HG02610 (cell line): ENCODE measurements around the gene CFAP58.

Experiments
- ATAC-seq: cut with Tn5 transposase; IDR thresholded peaks from one replicate; pipeline ENCODE4 v1.9.1; 2021; ENCODE audit warnings: mild to moderate bottlenecking, moderate library complexity; ENCODE audit not compliant: unreplicated experiment

CFAP58 gene

GRCh38 chr10:104353325-104354048, at the start of gene CFAP58:
Gene CFAP58, plus strand, starts transcription at chr10:104353833. Its CDS starts 65 bp downstream, at chr10:104353898.
- ATAC-seq, result peak; percentile 48

GRCh38 chr10:104304356-104304745, 49.3 kb upstream of the CFAP58 start:
- no peak for ATAC-seq

- ATAC-seq, result no peak
These were observed 48.7 kb upstream of the CFAP58 start for GRCh38 chr10:104304927-104305326.

- ATAC-seq, result no peak
These were observed 46.7 kb upstream of the CFAP58 start for GRCh38 chr10:104306897-104307296.

GRCh38 chr10:104307576-104308438, 45.8 kb upstream of the CFAP58 start:
- ATAC-seq, result no peak

GRCh38 chr10:104308439-104308903, 45.2 kb upstream of the CFAP58 start:
- peak; percentile 80 for ATAC-seq

- no peak for ATAC-seq
These were observed 43.4 kb upstream of the CFAP58 start for GRCh38 chr10:104309980-104310978.

- ATAC-seq, result no peak
These were observed 42.4 kb upstream of the CFAP58 start for GRCh38 chr10:104311184-104311720.

- no peak for ATAC-seq
These were observed 38.8 kb upstream of the CFAP58 start for GRCh38 chr10:104314591-104315485.

GRCh38 chr10:104315486-104315921, 38.1 kb upstream of the CFAP58 start:
- ATAC-seq, result no peak

GRCh38 chr10:104316321-104317099, 37.1 kb upstream of the CFAP58 start:
- ATAC-seq, result no peak

GRCh38 chr10:104317269-104317710, 36.3 kb upstream of the CFAP58 start:
- ATAC-seq, result peak; percentile 17

GRCh38 chr10:104317726-104318299, 35.8 kb upstream of the CFAP58 start:
- peak; percentile 50 for ATAC-seq

GRCh38 chr10:104318326-104318725, 35.3 kb upstream of the CFAP58 start:
- ATAC-seq, result no peak

- ATAC-seq, result no peak
These were observed 34.6 kb upstream of the CFAP58 start for GRCh38 chr10:104318810-104319741.

- ATAC-seq, result no peak
These were observed 32.4 kb upstream of the CFAP58 start for GRCh38 chr10:104321226-104321625.
